Uterus (tissue), 4 donors: ENCODE results near the gene GGTLC2. TPM values are rescaled to one million over a fixed set of nuclear protein-coding genes. Genes with fewer than 3 reads are reported as not detected.
"Not testable (repeated sequence)": the region's sequence is repeated elsewhere in the genome, so short reads cannot be mapped to it uniquely, and the experiment has no call there.

Experiments
- DNase-seq, 2 donors: peaks; one replicate each; pipeline ENCODE4 v3.0.0-alpha.2; 2019 to 2020
- H3K27ac ChIP-seq, 2 donors: fragments of 200-600 bp; sonication (generic); 1 replicate in 1 of 2; 2 replicates in 1 of 2; pipeline ENCODE4 v1.5.1; 2016 to 2018
- H3K27me3 ChIP-seq, 2 donors: fragments of 200-600 bp; sonication (generic); one replicate each; pipeline ENCODE4 v1.5.1; 2018 to 2019; ENCODE audit warnings: control low read depth in 1 of 2
- H3K36me3 ChIP-seq, 2 donors: fragments of 200-600 bp; sonication (generic); one replicate each; pipeline ENCODE4 v1.5.1; 2019; ENCODE audit warnings: control low read depth in 1 of 2
- H3K4me1 ChIP-seq, 2 donors: fragments of 200-600 bp; sonication (generic); one replicate each; pipeline ENCODE4 v1.5.1; 2018 to 2019; ENCODE audit warnings: control low read depth in 1 of 2
- H3K4me3 ChIP-seq, 2 donors: fragments of 200-600 bp; sonication (generic); 1 replicate in 1 of 2; 2 replicates in 1 of 2; pipeline ENCODE4 v1.5.1; 2018 to 2019; ENCODE audit warnings: mild to moderate bottlenecking in 1 of 2
- H3K9me3 ChIP-seq, 2 donors: fragments of 200-600 bp; sonication (generic); one replicate each; pipeline ENCODE4 v1.5.1; 2019; ENCODE audit warnings: control low read depth in 1 of 2
- CTCF ChIP-seq, 4 experiments: fragments of 200-600 bp in 2 of 4; fragments of 450-650 bp in 2 of 4; sonication (generic) in 2 of 4; IDR thresholded peaks; one replicate each; pipeline ENCODE4 v1.5.1; 2016 to 2019; ENCODE audit warnings: antibody characterized with exemption in 4 of 4, mild to moderate bottlenecking in 2 of 4, moderate library complexity in 1 of 4
- POLR2A ChIP-seq, 2 donors: fragments of 450-650 bp; IDR thresholded peaks; one replicate each; pipeline ENCODE4 v1.6.1; 2016; ENCODE audit warnings: antibody characterized with exemption in 2 of 2, mild to moderate bottlenecking in 1 of 2, moderate library complexity in 1 of 2
- intact Hi-C: fragments of 100-400 bp; cut with DNase I; formaldehyde crosslinking; loops from one replicate; pipeline ENCODE4 v1.15.1; 2023; ENCODE audit warnings: low total_unique reads
- total RNA-seq, 4 donors: library from RNA; depleted of rRNA in 3 of 4; stranded (reverse); fragments of >200 nt in 3 of 4; gene quantifications; one replicate each; pipeline versions ENCODE4 v1.1.0 to v1.2.4, GENCODE V29; 2014 to 2023
- donor health status: DM: yes; HTN: yes; CAD: no.

GGTLC2 gene
- total RNA-seq, 4 donors from 2014 or later: not detected

- Histone ChIP-seq H3K27ac (peak overlapping the region in 1 of 2 donors; percentile 38), H3K4me3 (no peak overlapping the region), H3K36me3 (no peaks in the 10 kb centered on the region), H3K9me3 (no peaks in the 10 kb centered on the region), H3K4me1 (no peaks in the 10 kb centered on the region), H3K27me3 (no peaks in the 10 kb centered on the region)
- TF ChIP-seq CTCF (IDR thresholded peaks at IDR 0.05): no peak
- no peak for TF ChIP-seq POLR2A (IDR thresholded peaks at IDR 0.05)
- intact Hi-C loops: no loop called here
- no peak for DNase-seq
Measured at GRCh38 chr22:22683668-22684361, 39.4 kb downstream of the GGTLC2 start.

- H3K9me3 ChIP-seq: no peaks in the 10 kb centered on the region
- TF ChIP-seq POLR2A (IDR thresholded peaks at IDR 0.05) (no peak), CTCF (IDR thresholded peaks at IDR 0.05) (no peak)
- peak overlapping the region in 1 of 2 donors; percentile 38 for H3K27ac ChIP-seq
- intact Hi-C loops: no loop called here
- H3K4me3 ChIP-seq: no peak overlapping the region
- H3K36me3 ChIP-seq: no peaks in the 10 kb centered on the region
- H3K27me3 ChIP-seq: no peaks in the 10 kb centered on the region
- no peaks in the 10 kb centered on the region for H3K4me1 ChIP-seq
- DNase-seq: peak in 1 of 2 donors; percentile 23
Measured at GRCh38 chr22:22684580-22685561, 40.5 kb downstream of the GGTLC2 start.

GRCh38 chr22:22685586-22685985 lies 41.2 kb downstream of the GGTLC2 start:
- no peak for DNase-seq
- H3K27me3 ChIP-seq: no peaks in the 10 kb centered on the region
- TF ChIP-seq CTCF (IDR thresholded peaks at IDR 0.05) (no peak), POLR2A (IDR thresholded peaks at IDR 0.05) (no peak)
- no peaks in the 10 kb centered on the region for H3K36me3 ChIP-seq
- intact Hi-C loops: no loop called here
- no peak overlapping the region for H3K4me3 ChIP-seq
- H3K4me1 ChIP-seq: no peaks in the 10 kb centered on the region
- no peaks in the 10 kb centered on the region for H3K9me3 ChIP-seq
- no peak overlapping the region for H3K27ac ChIP-seq

GRCh38 chr22:22686202-22687115 lies 42.0 kb downstream of the GGTLC2 start:
- H3K4me1 ChIP-seq, DNase-seq, H3K9me3 ChIP-seq, H3K4me3 ChIP-seq, H3K27me3 ChIP-seq, H3K36me3 ChIP-seq, H3K27ac ChIP-seq, intact Hi-C loops: not testable (repeated sequence)
